VCaP (cell line): ENCODE measurements around the gene NPHP4.
"Not testable (repeated sequence)": the region's sequence is repeated elsewhere in the genome, so short reads cannot be mapped to it uniquely, and the experiment has no call there.

Experiments
- H3K27ac ChIP-seq: fragments of 450-650 bp; 2 replicates; pipeline ENCODE4 v1.5.1; 2017
- CTCF ChIP-seq: fragments of 450-650 bp; conservative IDR thresholded peaks from 2 replicates; pipeline ENCODE4 v1.5.1; 2017; ENCODE audit warnings: mild to moderate bottlenecking, moderate library complexity

NPHP4 gene

GRCh38 chr1:6022193-6022592 is 30.0 kb upstream of the NPHP4 start:
- H3K27ac ChIP-seq, result no peak overlapping the region
- TF ChIP-seq CTCF, result no peak

GRCh38 chr1:6019166-6019845 is 27.1 kb upstream of the NPHP4 start:
- no peak overlapping the region for H3K27ac ChIP-seq
- TF ChIP-seq CTCF, result no peak

- H3K27ac ChIP-seq, result not testable (repeated sequence)
These were observed 25.4 kb upstream of the NPHP4 start for GRCh38 chr1:6017654-6018053.

DNA sequence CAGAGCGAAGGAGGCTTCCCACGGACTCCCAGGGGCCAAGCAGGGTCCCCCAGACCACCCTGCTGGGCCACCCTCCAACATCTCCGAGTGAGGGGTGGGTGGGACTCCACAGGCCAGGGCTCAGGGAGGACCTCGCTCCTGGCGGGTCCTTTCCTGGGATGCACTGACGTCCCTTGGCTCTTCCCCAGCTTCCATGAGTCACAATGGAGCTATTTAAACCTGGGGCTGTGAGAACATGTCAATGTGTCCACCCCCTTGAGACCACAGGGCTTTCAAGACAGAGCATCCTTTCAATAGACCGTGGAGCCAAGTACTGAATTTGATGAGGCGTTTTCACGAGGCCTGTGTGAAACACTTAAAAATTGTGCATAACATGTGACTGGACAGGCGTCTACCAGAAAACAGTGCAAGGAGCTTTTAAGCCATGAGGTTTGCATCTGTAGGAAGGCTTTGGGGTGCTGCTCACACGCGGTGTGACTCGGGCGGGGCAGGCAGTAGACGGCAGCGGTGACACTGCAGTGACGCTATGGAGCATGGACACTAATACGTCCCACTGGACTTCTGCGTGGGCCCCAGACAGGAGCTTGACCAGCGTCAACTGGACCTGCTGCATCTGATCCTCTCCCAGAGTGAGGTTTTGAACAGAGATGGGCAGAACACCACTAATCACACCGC is 24.1 kb upstream of the NPHP4 start:
- no peak for TF ChIP-seq CTCF
- H3K27ac ChIP-seq, result no peak overlapping the region

- TF ChIP-seq CTCF, result no peak
These were observed 22.1 kb upstream of the NPHP4 start for GRCh38 chr1:6014130-6014999.

GRCh38 chr1:6013491-6013890 is 21.3 kb upstream of the NPHP4 start:
- no peak for TF ChIP-seq CTCF
- H3K27ac ChIP-seq, result no peak overlapping the region

More at GRCh38 chr1:6014130-6014999, 22.1 kb upstream of the NPHP4 start:
- no peak overlapping the region for H3K27ac ChIP-seq

GRCh38 chr1:6012529-6013318 is 20.5 kb upstream of the NPHP4 start:
- no peak for TF ChIP-seq CTCF
- no peak overlapping the region for H3K27ac ChIP-seq
